GM19351 (cell line): ENCODE data around the gene MTCH1.

Source experiments
- ATAC-seq: cut with Tn5 transposase; IDR thresholded peaks from one replicate; pipeline ENCODE4 v1.9.1; 2021; ENCODE audit warnings: mild to moderate bottlenecking, moderate library complexity; ENCODE audit not compliant: unreplicated experiment

Gene MTCH1

DNA sequence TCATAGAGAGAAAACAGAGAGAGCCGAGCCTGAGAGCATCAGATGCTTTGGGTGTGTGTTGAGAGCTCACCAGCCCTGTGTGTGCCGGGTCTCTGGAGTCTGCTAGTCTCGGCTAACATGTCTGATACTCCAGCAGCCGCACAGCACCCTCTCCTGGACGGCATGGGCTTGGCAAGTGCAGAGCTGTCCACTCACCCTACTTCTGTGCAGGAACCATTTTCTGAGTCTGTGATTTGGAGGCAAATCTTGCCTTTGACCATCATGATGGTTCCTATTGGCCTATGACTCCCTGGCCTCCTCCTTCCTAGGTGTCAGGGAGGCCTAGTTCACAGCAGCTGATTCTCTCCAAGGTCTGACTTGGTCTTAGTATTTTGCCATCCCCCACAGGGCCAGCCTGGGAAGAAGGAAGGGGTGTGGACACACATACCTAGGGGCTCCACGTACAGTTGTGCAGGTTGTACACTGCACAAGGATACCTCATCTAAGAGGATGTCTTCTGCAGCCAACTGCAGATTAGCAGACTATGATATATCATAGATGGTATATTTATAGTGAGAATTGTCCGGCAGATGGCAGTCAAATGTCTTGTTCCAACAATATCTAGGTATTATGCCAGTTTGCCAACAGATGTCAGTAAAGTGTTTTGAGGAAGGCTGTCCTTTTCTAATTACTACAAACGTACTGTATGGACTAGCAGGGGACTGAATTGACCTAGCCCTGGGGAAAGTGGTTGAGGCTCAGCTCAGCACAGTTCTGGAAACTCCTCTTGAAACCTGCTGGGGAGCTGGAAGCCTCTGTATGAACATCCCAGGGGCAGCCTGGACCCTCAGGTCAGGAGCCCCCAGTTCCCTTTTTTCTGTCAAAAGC, 32.4 kb upstream of the MTCH1 start:
- peak; percentile 96 for ATAC-seq

DNA sequence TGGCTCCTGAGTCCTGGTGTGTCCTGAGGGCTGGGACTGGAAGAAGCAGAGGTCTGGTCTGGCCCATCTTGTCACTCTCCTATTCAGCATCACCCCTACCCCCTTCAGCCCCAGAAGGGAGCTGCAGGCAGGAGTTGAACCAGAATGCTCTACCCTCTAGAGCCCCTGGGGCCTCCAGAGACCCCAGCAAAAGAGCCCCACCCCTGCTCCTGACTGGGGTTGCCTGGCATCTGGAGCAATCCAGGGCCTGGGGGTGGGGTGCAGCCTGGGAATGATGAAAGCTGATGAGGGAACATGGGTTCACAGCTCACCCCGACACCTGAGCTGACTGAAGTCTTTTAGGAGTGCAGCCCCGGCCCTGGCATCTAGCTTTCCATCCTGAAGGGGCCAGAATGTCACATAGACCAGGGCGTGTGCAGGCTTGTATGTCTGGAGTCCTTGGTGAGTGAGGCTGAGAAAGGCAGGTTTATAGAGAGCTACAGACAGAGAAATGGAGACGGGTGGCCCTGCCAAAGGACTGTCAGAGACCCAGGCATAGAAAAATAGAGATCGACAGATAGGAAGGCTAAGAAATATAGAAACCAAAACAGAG, 31.7 kb upstream of the MTCH1 start:
- ATAC-seq, result no peak

DNA sequence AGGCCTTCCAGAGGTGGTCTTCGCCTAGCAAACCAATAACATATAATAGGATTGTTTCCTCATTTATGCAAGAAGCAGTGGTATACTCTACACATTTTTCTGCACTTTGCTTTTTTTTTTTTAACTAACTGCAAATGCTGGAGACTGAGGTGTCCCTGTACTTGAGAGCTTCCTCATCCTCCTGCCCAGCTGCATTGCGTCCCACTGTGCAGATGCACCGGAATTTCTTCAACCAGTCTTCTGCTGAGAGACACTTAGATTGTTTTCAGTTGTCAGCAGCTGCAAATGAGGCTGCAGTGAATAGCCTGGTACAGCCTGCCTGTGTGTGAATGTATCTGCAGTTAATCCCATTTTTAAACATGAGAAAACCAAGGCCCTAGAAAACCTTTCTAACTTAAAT, 31.0 kb upstream of the MTCH1 start:
- no peak for ATAC-seq

DNA sequence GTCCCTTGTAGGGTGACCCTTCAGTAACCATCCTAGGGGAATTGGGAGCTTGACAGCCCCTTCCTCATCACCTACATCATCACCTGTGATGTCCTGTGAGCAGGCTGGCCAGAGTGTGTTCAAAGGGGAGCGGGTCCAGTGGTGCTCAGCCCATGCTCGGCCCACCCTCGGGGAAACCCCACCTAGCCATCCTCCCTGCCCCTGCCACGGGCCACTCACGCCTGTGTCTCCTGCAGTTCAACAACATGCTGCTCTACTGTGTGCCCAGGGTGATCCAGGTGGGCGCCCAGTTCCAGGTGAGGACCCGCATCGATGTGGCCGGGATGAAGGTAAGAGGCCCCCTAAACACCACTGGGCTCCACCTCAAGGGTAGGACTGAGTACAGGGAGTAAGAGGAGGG, 29.5 kb upstream of the MTCH1 start:
- ATAC-seq, result no peak

DNA sequence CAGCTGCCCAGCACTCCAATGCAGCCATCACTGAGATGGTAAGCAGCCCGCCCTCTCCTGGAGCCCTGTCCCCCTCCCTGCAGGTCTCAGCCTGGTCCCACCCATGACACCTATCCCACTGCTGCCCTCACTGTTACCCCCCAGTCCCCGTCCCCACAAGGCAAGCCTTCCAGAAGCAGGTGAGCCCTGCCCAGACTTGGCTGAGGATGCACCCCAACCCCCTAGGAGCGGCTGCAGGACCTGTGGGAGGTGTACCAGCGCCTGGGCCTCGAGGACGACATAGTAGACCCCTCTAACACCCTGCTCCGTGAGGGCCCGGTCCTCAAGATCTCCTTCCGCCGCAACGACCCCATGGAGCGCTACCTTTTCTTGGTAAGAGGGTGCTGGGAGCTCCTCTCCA, 28.7 kb upstream of the MTCH1 start:
- ATAC-seq, result no peak

DNA sequence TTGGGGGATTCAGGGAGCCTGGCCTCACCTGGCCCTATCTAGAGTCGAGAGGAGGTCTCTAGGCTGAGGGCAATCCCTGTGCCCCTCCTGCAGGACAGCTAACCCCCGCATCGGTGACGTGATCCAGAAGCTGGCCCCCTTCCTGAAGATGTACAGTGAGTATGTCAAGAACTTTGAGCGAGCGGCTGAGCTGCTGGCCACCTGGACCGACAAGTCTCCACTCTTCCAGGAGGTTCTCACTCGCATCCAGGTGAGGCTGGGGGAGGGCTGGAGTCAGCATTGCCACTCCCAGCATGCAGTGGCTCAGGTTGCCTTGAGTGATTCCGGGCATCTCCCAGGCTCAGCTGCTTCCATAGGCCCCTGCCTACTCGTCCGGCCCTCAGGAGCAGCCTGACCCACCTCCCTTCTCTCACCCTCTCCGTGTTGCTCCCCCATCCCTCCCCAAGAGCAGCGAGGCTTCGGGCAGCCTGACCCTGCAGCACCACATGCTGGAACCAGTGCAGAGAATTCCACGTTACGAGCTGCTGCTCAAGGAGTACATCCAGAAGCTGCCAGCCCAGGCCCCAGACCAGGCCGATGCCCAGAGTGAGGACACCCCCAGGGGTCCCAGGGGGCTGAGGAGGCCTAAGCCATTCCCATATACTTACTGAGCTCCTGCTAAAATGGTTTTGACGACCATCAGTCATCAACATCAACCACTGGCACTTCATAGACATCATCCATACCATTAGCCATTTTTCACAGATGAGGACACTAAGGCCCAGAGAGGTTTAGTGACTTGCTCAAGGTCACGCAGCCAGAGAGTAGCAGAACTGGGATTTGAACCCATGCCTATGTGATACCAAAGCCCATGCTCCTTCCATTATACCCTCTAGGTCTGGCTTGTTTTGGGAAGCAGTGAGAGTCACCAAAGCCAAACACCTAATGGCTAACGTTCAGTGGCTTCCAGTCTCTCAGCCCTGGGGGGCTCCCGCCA, 27.8 kb upstream of the MTCH1 start:
- ATAC-seq, result no peak

DNA sequence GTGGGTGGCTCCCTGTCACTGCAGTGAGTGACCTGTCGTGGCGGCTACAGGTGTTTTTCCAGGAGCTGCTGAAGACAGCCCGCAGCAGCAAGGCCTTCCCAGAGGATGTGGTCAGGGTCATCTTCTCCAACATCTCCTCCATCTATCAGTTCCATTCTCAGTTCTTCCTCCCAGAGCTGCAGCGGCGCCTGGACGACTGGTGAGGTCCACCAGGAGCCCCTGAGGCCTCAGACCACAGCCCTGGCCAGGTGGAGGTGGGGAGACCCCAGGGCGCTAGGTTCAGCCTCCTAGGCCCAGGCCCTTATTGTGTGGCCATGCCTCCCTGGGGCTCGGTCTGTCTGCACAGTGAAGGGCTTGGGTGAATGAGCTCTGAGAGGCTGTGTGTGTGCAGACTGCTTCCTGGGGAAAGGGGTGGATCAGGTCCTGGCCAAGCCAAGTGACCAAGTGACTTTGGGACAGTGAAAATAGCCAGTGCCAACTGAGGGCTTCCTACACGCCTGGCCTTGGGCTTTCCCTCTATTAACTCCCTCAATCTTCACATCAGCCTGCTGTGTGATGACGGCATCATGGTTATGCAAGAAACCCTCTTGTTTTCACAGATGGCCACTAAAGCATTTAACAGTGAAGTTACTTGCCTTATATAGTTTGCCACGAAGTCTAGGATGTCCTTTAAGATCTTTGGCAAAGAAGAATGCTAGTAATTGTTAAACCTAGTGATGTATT, 25.8 kb upstream of the MTCH1 start:
- ATAC-seq, result no peak

DNA sequence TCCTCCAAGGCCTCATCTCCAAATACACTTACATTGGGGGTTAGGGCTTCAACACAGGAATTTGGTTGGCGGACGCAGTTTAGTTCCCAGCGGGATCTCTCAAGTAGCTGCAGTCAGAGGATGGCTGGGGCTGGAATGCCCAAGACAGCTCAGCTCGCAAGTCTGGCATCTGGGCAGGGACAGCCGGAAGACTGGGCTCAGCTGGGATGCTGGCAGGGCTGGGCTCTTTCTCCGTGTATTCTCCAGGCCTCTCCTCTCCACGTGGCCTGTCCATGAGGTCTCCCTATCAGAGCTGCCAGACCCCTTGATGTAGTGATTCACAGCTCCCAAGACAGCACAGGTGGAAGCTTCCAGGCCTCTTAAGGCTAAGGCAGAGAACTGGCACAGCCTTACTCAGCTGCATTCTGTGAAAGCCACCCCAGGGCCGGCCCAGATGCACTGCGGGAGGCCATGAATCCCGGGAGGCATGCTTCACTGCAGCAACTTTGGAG, 24.5 kb upstream of the MTCH1 start:
- no peak for ATAC-seq

DNA sequence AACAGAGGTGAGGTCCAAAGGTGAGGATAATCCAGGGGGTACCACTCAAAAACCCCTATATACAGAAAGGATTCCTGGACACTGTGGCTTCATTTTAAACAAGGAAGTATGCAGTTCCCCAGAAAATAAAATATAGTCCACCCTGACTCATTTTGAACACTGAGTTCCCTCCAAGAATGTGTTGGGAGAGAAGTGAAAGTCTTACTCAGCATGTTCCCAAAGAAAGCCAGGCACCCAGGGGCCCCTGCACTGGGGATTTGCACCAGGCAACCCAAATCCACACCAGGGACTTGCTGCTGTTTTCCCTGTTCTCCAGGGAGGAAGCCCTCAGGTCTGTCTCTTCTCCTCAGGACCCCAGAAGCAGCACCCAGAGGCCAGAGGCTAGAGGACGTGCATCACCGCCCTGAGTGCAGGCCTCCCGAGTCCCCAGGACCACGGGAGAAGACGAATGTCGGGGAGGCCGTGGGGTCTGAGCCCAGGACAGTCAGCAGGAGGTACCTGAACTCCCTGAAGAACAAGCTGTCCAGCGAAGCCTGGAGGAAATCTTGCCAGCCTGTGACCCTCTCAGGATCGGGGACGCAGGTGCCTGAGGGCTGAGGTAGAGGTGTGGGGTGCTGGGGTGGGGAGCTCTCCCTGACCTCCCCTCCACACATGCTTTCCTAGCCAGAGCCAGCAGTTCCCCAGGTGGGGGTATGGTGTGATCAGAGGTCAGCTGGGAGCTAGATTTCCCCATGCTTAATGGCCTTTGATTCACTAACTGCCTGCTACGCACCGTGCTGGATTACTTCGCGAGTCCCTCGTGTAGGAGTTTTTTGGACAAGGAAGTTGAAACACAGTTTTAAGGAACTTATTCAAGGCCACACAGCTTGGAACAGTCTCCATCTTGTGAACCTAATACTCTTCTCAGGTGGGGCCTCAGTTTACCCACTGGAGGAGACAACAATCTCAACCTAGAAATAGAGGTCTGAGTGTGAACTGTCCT, 22.8 kb upstream of the MTCH1 start:
- ATAC-seq, result no peak

DNA sequence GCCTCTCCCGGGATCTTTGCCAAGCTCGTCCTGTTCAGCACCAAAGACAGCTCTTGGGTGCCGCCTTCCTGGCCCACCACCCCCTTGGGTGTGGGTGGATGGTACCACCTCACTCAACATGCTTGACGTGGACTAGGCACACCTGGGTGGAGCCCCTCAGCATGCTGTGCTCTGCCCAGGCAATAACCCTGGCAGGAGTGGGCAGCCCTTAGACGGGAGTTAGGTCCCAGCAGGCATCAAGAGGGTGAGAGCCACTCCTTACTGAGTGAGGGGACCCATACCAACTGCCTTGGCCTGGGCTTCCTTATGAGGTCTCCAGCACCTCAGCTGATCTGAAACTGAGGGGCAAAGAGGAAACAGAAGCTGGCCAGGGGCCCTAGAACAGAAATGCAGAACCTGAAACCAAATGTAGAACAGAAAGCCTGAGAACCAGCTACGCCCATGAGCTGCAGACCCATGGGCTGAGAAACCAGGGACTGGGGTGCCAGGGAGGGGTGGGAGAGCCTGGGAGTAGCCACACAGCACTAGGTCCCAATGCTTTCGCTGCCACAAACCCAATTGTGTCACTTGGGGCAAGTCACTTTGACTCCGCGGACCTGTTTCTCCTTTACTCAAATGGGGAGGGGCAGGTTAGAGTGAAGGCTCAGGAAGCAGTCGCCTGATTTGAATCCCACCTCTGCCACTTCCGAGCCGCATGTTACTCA, 21.5 kb upstream of the MTCH1 start:
- ATAC-seq, result no peak

DNA sequence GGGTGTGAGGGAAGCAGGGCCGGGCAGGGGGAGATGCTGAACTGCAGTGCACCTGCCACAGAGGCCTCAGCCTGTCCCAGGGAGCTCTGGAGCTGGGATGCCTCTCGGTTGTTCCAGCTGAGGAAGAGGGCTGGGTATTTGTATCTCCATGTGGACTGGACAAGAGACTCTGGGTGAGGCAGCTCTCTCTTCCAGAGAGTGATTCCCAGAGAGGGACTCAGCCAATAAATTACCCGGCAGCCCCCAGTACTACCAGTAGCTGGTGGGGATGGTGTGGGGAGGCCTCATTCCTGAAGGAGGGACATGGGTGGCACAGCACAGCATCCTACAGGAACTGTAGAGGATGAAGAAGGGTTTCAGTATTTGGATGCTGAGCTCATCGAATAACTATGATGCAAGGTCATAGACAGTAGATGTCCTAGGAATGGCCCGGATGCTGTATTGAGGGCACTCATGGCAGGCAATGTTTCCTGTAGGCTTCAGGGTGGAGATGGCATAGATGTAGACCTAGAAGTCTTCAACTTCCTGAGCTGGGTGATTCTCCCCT, 20.9 kb upstream of the MTCH1 start:
- ATAC-seq, result no peak

DNA sequence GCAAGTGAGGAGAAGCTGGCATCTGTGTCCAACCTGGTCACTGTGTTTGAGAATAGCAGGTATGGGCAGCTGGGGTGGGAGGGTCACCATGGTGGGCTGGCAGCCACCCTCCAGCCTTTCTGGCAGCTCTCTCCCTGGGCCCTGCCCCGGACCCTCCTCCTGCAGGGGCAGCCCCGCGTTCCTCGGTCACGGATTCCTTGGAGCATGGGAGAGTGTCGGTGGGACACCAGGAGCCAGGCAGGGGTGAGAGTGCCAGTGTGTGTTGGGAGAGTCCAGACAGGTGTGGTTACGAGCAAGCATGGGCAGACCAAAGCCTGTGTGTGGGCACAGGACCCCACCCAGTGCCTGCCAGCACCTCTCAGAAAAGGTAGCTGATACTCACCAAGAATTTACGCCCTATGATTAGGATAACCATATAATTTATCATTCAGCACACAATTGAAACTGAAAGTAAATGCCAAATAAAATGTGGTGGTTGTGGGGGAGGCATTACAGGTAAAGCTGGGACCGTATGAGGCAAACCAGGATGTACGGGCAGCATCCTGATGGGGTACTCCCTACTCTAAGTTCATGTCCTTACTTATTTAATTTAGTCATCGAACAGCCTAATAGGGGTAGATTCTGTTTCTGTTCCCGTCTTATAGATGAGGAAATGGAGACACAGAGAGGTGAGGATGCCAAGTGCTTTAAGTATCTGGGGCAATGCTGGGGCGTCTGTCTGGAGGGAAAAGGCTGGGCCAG, 20.0 kb upstream of the MTCH1 start:
- no peak for ATAC-seq

DNA sequence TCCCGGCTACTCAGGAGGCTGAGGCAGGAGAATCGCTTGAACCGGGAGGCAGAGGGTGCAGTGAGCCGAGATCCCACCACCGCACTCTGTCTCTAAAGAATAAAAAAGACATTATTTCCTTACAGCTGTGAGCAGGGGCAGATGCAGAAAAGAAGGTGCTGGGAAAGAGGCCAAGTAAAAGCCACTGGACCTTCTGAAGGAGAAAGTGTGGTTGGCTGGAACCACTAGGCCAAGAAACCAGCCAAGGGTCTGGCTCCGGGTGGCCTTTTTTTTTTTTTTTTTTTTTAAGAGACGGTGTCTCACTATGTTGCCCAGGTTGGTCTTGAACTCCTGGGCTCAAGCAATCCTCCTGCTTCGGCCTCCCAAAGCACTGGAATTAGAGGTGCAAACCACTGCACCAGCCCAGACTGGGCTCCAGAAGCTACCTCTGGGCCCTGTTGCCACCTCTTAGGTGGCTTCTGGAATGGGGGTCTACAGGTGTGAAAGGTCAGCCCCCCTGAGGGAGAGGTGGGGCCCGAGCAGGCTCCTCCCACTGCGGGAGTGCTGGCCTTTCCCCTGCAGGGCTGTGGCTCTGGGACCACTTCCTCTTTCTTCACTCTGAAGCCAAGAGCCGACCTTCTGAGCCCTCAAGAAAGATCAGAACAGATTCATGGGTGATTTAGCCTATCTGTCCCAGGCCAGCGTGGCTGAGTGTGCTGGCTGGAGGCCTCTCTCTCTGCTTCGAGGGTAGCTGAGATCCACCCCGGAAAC, 19.2 kb upstream of the MTCH1 start, which contains the start of gene FGD2:
TSS of gene FGD2 (plus strand) at position 595 of the 750 bp plus-strand sequence. CDS start 163 bp downstream, outside the sequence.
- peak; percentile 79 for ATAC-seq

DNA sequence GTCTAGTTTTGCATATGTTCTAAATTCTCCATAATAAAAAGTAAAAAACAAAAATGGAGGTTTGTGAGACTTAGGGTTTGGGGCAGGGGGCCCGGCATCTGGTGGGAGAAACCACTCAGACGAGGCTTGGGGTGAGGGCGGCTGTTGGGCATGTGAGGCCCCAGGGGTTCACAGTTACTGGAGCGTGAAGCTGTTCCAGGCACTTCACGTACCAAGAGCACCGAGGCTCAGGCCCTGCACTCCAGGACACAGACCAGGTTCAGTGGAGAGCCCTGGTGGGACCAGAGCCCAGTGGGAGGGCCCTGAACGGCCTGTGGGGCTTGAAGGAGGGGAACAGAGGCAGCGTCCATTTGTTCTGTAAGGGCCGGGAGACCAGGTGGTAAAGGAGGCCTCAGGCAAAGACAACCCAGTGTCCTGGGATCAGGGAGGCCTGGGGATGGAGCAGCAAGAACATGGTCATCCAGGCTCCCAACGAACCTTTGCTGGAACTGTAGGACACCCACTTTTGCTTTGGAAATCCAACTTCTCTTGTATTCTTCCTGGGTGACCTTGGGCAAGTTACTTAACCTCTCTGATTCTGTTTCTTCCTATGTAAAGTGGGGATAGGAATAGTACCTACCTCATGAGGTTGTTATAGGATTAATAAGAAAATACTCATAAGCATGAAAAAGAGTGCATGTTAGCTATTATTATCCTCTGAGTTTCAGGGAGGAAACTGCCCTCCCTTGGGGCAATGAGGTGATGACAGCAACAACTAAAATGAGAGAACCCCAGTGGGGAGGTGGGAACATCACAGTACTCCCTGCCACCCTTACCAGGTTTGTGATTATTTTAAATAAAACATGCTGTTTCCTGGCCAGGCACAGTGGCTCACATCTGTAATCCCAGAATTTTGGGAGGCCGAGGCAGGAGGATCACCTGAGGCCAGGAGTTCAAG, 18.3 kb upstream of the MTCH1 start:
- ATAC-seq, result no peak

DNA sequence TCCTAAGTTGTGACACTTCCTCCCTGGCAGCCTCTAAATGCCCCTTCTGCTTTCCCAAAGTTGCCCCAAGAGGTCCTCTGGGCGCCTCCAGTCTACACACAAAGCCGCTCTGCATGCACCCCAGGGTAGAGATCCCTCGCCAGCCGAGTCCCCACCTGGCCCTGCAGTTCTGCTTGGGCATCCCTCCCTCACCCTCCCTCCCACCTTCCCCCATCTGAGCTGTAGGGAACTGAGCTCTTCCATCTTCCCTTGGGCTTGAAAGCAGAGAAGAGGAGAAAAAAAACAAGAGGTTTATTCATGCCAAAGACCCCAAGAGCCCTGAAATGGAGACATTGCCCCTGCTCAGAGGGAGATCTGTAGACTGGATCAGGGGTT, 13.7 kb upstream of the MTCH1 start:
- ATAC-seq, result no peak
